CD8-positive, alpha-beta memory T cell (primary cell): ENCODE measurements around the gene IMPA2. TPM values are rescaled to one million over a fixed set of nuclear protein-coding genes. Genes with fewer than 3 reads are reported as not detected.

Experiments used
- CTCF ChIA-PET: fragments of 350-600 bp; sonication (Branson Sonifier 250); formaldehyde crosslinking; loops from one replicate; lab custom pipeline; 2021; ENCODE audit warnings: antibody characterized with exemption; lab: Charles Lee
- POLR2A ChIA-PET: fragments of 350-600 bp; sonication (Branson Sonifier 250); formaldehyde crosslinking; loops from one replicate; lab custom pipeline; 2021; ENCODE audit warnings: antibody characterized with exemption; lab: Charles Lee
- DNase-seq, 5 donors: peaks; one replicate each; pipeline versions ENCODE4 v3.0.0 to v3.0.0-alpha.2; 2020 to 2022; ENCODE audit warnings: mixed read lengths in 1 of 5
- H3K27ac ChIP-seq: one replicate; pipeline ENCODE4 v1.7.0; 2013; ENCODE audit warnings: low read depth, mild to moderate bottlenecking, low read length, moderate library complexity
- H3K27me3 ChIP-seq: 2 replicates; pipeline ENCODE4 v1.7.0; 2013; ENCODE audit warnings: low read length, mild to moderate bottlenecking; ENCODE audit not compliant: insufficient read depth, poor library complexity, severe bottlenecking
- H3K36me3 ChIP-seq: 2 replicates; pipeline ENCODE4 v1.7.0; 2013; ENCODE audit warnings: mild to moderate bottlenecking, low read length, moderate library complexity; ENCODE audit not compliant: insufficient read depth
- H3K4me1 ChIP-seq: 2 replicates; pipeline ENCODE4 v1.7.0; 2013; ENCODE audit warnings: mild to moderate bottlenecking, low read length, moderate library complexity; ENCODE audit not compliant: insufficient read depth
- H3K4me3 ChIP-seq: 2 replicates; pipeline ENCODE4 v1.7.0; 2013; ENCODE audit warnings: mild to moderate bottlenecking, low read length
- H3K9me3 ChIP-seq: 2 replicates; pipeline ENCODE4 v1.7.0; 2013; ENCODE audit warnings: mild to moderate bottlenecking, low read length
- H3K27ac Mint-ChIP-seq, 8 donors: one replicate each; pipeline ENCODE4 v1.8.0; 2020 to 2021; ENCODE audit warnings: mixed read lengths in 8 of 8, mild to moderate bottlenecking in 6 of 8, inconsistent platforms in 3 of 8, moderate library complexity in 3 of 8
- H3K27me3 Mint-ChIP-seq, 2 donors: one replicate each; pipeline ENCODE4 v1.8.0; 2020 to 2021; ENCODE audit warnings: mixed read lengths in 2 of 2, mild to moderate bottlenecking in 1 of 2, moderate library complexity in 1 of 2
- H3K36me3 Mint-ChIP-seq, 3 donors: one replicate each; pipeline ENCODE4 v1.8.0; 2020 to 2021; ENCODE audit warnings: mixed read lengths in 3 of 3, inconsistent platforms in 1 of 3, mild to moderate bottlenecking in 1 of 3
- H3K4me1 Mint-ChIP-seq, 3 donors: one replicate each; pipeline ENCODE4 v1.8.0; 2020 to 2021; ENCODE audit warnings: mixed read lengths in 3 of 3, inconsistent platforms in 1 of 3, mild to moderate bottlenecking in 1 of 3
- H3K4me3 Mint-ChIP-seq, 7 donors: one replicate each; pipeline ENCODE4 v1.8.0; 2020 to 2021; ENCODE audit warnings: mixed read lengths in 7 of 7, mild to moderate bottlenecking in 6 of 7, moderate library complexity in 4 of 7, inconsistent platforms in 2 of 7
- H3K9me3 Mint-ChIP-seq, 5 donors: one replicate each; pipeline ENCODE4 v1.8.0; 2020 to 2022; ENCODE audit warnings: mixed read lengths in 5 of 5, mild to moderate bottlenecking in 3 of 5, moderate library complexity in 2 of 5, inconsistent platforms in 1 of 5
- polyA plus RNA-seq: library from polyadenylated mRNA; unstranded; fragments of 300-500 nt; fragmentation: Illumina TruSeq; gene quantifications from one replicate; pipeline ENCODE4 v1.2.3, GENCODE V29; 2021
- total RNA-seq, 2 experiments: library from RNA; stranded (reverse); gene quantifications; one replicate each; pipeline ENCODE4 v1.2.3, GENCODE V29; 2021

The IMPA2 gene
- total and polyA plus RNA-seq, 3 experiments from 2014 or later: 6.2 to 14.0 (median 13.3) TPM

GRCh38 chr18:12011957-12012549 is 30.7 kb downstream of the IMPA2 start:
- Histone ChIP-seq H3K4me3 (no peak overlapping the region), H3K36me3 (no peaks in the 10 kb centered on the region), H3K9me3 (no peaks in the 10 kb centered on the region), H3K27ac (no peak overlapping the region), H3K4me1 (no peaks in the 10 kb centered on the region), H3K27me3 (no peaks in the 10 kb centered on the region)
- Mint-ChIP-seq H3K4me3 (no peak overlapping the region), H3K27ac (no peak overlapping the region), H3K27me3 (peaks cover 0 to 1% of the 10 kb centered on the region in 2 donors), H3K9me3 (no peaks in the 10 kb centered on the region), H3K36me3 (peaks cover 0 to 3% (median 0%) of the 10 kb centered on the region in 3 donors), H3K4me1 (no peaks in the 10 kb centered on the region)
- ChIA-PET CTCF (interaction anchor here (1.2 to 1.4 kb wide), 2 partner anchors 17 to 75 kb away, joined by 3 to 4 read pairs; no protein-coding TSS in a partner anchor), POLR2A (no interaction called here)
- DNase-seq: no peak

- H3K9me3 Mint-ChIP-seq: no peaks in the 10 kb centered on the region
- CTCF ChIA-PET: interaction anchor here (1.2 to 1.4 kb wide), 2 partner anchors 18 to 75 kb away, joined by 3 to 4 read pairs; no protein-coding TSS in a partner anchor
Measured at GRCh38 chr18:12012697-12013096, 31.4 kb downstream of the IMPA2 start.

GRCh38 chr18:12013186-12013916 is 32.0 kb downstream of the IMPA2 start:
- Mint-ChIP-seq H3K27me3 (peaks cover 0 to 1% of the 10 kb centered on the region in 2 donors), H3K27ac (no peak overlapping the region), H3K4me3 (no peak overlapping the region), H3K36me3 (peaks cover 0 to 4% (median 0%) of the 10 kb centered on the region in 3 donors), H3K4me1 (no peaks in the 10 kb centered on the region), H3K9me3 (no peaks in the 10 kb centered on the region)
- no peak for DNase-seq
- Histone ChIP-seq H3K27ac (no peak overlapping the region), H3K9me3 (no peaks in the 10 kb centered on the region), H3K4me1 (no peaks in the 10 kb centered on the region), H3K36me3 (no peaks in the 10 kb centered on the region), H3K4me3 (no peak overlapping the region), H3K27me3 (no peaks in the 10 kb centered on the region)
- CTCF ChIA-PET: interaction anchor here (1.2 kb wide), 1 partner anchor 76 kb away, joined by 3 read pairs; no protein-coding TSS in a partner anchor
- POLR2A ChIA-PET: no interaction called here

More at GRCh38 chr18:12012697-12013096, 31.4 kb downstream of the IMPA2 start:
- no peaks in the 10 kb centered on the region for H3K9me3 ChIP-seq
- Mint-ChIP-seq H3K36me3 (peaks cover 0 to 4% (median 0%) of the 10 kb centered on the region in 3 donors), H3K4me1 (no peaks in the 10 kb centered on the region), H3K4me3 (no peak overlapping the region), H3K27me3 (peaks cover 0 to 1% of the 10 kb centered on the region in 2 donors), H3K27ac (peak overlapping the region in 2 of 8 donors; percentile 38 to 43)
- DNase-seq: no peak
- no peaks in the 10 kb centered on the region for H3K36me3 ChIP-seq
- H3K27me3 ChIP-seq: no peaks in the 10 kb centered on the region
- no peaks in the 10 kb centered on the region for H3K4me1 ChIP-seq
- no peak overlapping the region for H3K4me3 ChIP-seq
- H3K27ac ChIP-seq: no peak overlapping the region
- POLR2A ChIA-PET: no interaction called here

GRCh38 chr18:12014086-12014485 is 32.8 kb downstream of the IMPA2 start:
- H3K9me3 ChIP-seq: no peaks in the 10 kb centered on the region
- Mint-ChIP-seq H3K9me3 (no peaks in the 10 kb centered on the region), H3K27me3 (peaks cover 0 to 1% of the 10 kb centered on the region in 2 donors), H3K4me3 (no peak overlapping the region), H3K36me3 (peaks cover 0 to 4% (median 0%) of the 10 kb centered on the region in 3 donors), H3K27ac (peak overlapping the region in 1 of 8 donors; percentile 74), H3K4me1 (no peaks in the 10 kb centered on the region)
- H3K36me3 ChIP-seq: no peaks in the 10 kb centered on the region
- H3K27me3 ChIP-seq: no peaks in the 10 kb centered on the region
- DNase-seq: no peak
- H3K27ac ChIP-seq: no peak overlapping the region
- POLR2A ChIA-PET: no interaction called here
- CTCF ChIA-PET: no interaction called here
- H3K4me1 ChIP-seq: no peaks in the 10 kb centered on the region
- H3K4me3 ChIP-seq: no peak overlapping the region

- H3K27me3 Mint-ChIP-seq: peaks cover 0 to 1% of the 10 kb centered on the region in 2 donors
- H3K27ac Mint-ChIP-seq: peak overlapping the region in 2 of 8 donors; percentile 39 to 74
- Histone ChIP-seq H3K4me1 (no peaks in the 10 kb centered on the region), H3K36me3 (no peaks in the 10 kb centered on the region), H3K9me3 (no peaks in the 10 kb centered on the region), H3K27ac (no peak overlapping the region), H3K27me3 (no peaks in the 10 kb centered on the region), H3K4me3 (no peak overlapping the region)
- no peak for DNase-seq
- no peak overlapping the region for H3K4me3 Mint-ChIP-seq
- ChIA-PET POLR2A (no interaction called here), CTCF (no interaction called here)
- H3K36me3 Mint-ChIP-seq: peaks cover 0 to 4% (median 0%) of the 10 kb centered on the region in 3 donors
- H3K9me3 Mint-ChIP-seq: no peaks in the 10 kb centered on the region
- no peaks in the 10 kb centered on the region for H3K4me1 Mint-ChIP-seq
Measured at GRCh38 chr18:12014521-12015415, 33.5 kb downstream of the IMPA2 start.

- Mint-ChIP-seq H3K4me1 (no peaks in the 10 kb centered on the region), H3K36me3 (peaks cover 0 to 5% (median 0%) of the 10 kb centered on the region in 3 donors), H3K27ac (no peak overlapping the region), H3K27me3 (peaks cover 0 to 1% of the 10 kb centered on the region in 2 donors), H3K4me3 (no peak overlapping the region), H3K9me3 (no peaks in the 10 kb centered on the region)
- CTCF ChIA-PET: no interaction called here
- Histone ChIP-seq H3K9me3 (no peaks in the 10 kb centered on the region), H3K4me1 (no peaks in the 10 kb centered on the region), H3K27ac (no peak overlapping the region), H3K27me3 (no peaks in the 10 kb centered on the region), H3K4me3 (no peak overlapping the region), H3K36me3 (no peaks in the 10 kb centered on the region)
- no peak for DNase-seq
- POLR2A ChIA-PET: no interaction called here
Measured at GRCh38 chr18:12015416-12016062, 34.2 kb downstream of the IMPA2 start.

- CTCF ChIA-PET: no interaction called here
Measured at GRCh38 chr18:12017081-12017480, 35.8 kb downstream of the IMPA2 start.

More at GRCh38 chr18:12017081-12017480, 35.8 kb downstream of the IMPA2 start:
- no peaks in the 10 kb centered on the region for H3K9me3 Mint-ChIP-seq
- no peak overlapping the region for H3K4me3 ChIP-seq
- H3K4me3 Mint-ChIP-seq: no peak overlapping the region
- no peak overlapping the region for H3K27ac ChIP-seq
- POLR2A ChIA-PET: no interaction called here
- DNase-seq: no peak
- H3K27ac Mint-ChIP-seq: no peak overlapping the region
- no peaks in the 10 kb centered on the region for H3K4me1 Mint-ChIP-seq
- peaks cover 0 to 7% (median 0%) of the 10 kb centered on the region in 3 donors for H3K36me3 Mint-ChIP-seq
- no peaks in the 10 kb centered on the region for H3K36me3 ChIP-seq
- peaks cover 0 to 1% of the 10 kb centered on the region in 2 donors for H3K27me3 Mint-ChIP-seq
- no peaks in the 10 kb centered on the region for H3K27me3 ChIP-seq
- H3K9me3 ChIP-seq: no peaks in the 10 kb centered on the region
- no peaks in the 10 kb centered on the region for H3K4me1 ChIP-seq
